DND-41 (cell line): ENCODE measurements around the gene PROCR.
"Not testable (repeated sequence)": the region's sequence is repeated elsewhere in the genome, so short reads cannot be mapped to it uniquely, and the experiment has no call there.

ENCODE experiments used
- ATAC-seq: fragments of 200-7000 bp; cut with Tn5 transposase; 3 replicates; pipeline ENCODE4 v1.9.1; 2021; ENCODE audit warnings: low read depth; ENCODE audit not compliant: insufficient read depth
- DNase-seq: peaks from one replicate; pipeline ENCODE4 v3.0.0-alpha.2; 2020
- H2AFZ ChIP-seq: 2 replicates; pipeline ENCODE4 v1.6.0; 2012; ENCODE audit warnings: low read depth, low read length
- H3K27ac ChIP-seq: 2 replicates; pipeline ENCODE4 v1.5.1; 2012; ENCODE audit warnings: low read length, inconsistent platforms
- H3K27me3 ChIP-seq: fragments of 200-600 bp; sonication (generic); 2 replicates; pipeline ENCODE4 v1.6.0; 2012; ENCODE audit warnings: low read length, mild to moderate bottlenecking, inconsistent platforms; ENCODE audit not compliant: insufficient read depth, poor library complexity
- H3K36me3 ChIP-seq: 2 replicates; pipeline ENCODE4 v1.5.1; 2012; ENCODE audit warnings: low read length, inconsistent platforms; ENCODE audit not compliant: insufficient read depth
- H3K4me1 ChIP-seq: 2 replicates; pipeline ENCODE4 v1.5.1; 2012; ENCODE audit warnings: mild to moderate bottlenecking, low read length; ENCODE audit not compliant: insufficient read depth
- H3K4me2 ChIP-seq: 2 replicates; pipeline ENCODE4 v1.6.0; 2012; ENCODE audit warnings: mild to moderate bottlenecking, moderate library complexity, low read length, inconsistent platforms; ENCODE audit not compliant: insufficient read depth
- H3K4me3 ChIP-seq, 2 experiments: fragments of 200-600 bp in 1 of 2; shearing (Covaris generic) in 1 of 2; 2 replicates each; pipeline ENCODE4 v1.5.1; 2012 to 2016; ENCODE audit warnings: inconsistent platforms in 2 of 2, low read length in 2 of 2, mild to moderate bottlenecking in 2 of 2, low read depth in 1 of 2, moderate library complexity in 1 of 2
- H3K79me2 ChIP-seq: 2 replicates; pipeline ENCODE4 v1.6.0; 2012; ENCODE audit warnings: low read length, inconsistent platforms; ENCODE audit not compliant: insufficient read depth
- H3K9ac ChIP-seq: 2 replicates; pipeline ENCODE4 v1.6.0; 2012; ENCODE audit warnings: low read depth, mild to moderate bottlenecking, inconsistent platforms, low read length, moderate library complexity
- H3K9me3 ChIP-seq: 2 replicates; pipeline ENCODE4 v1.5.1; 2012; ENCODE audit warnings: low read length, moderate library complexity, mild to moderate bottlenecking, inconsistent platforms; ENCODE audit not compliant: insufficient read depth, severe bottlenecking
- H4K20me1 ChIP-seq: 2 replicates; pipeline ENCODE4 v1.6.0; 2012; ENCODE audit warnings: low read length; ENCODE audit not compliant: insufficient read depth
- CTCF ChIP-seq: IDR thresholded peaks from 2 replicates; pipeline ENCODE4 v1.5.1; 2012; ENCODE audit warnings: borderline replicate concordance, low read length, moderate library complexity, mild to moderate bottlenecking; ENCODE audit not compliant: poor library complexity, severe bottlenecking; ENCODE audit errors: extremely low read depth
- EZH2 ChIP-seq: IDR thresholded peaks from 3 replicates; pipeline ENCODE4 v1.6.1; 2012; ENCODE audit warnings: borderline replicate concordance, low read depth, mild to moderate bottlenecking, moderate library complexity, low read length, inconsistent platforms; ENCODE audit not compliant: severe bottlenecking

Gene PROCR

GRCh38 chr20:35180266-35180665 lies 8.4 kb downstream of the PROCR start:
- no peak overlapping the region for H2AFZ ChIP-seq
- H3K27ac ChIP-seq = no peak overlapping the region
- no peak for ATAC-seq
- no peak overlapping the region for H3K4me2 ChIP-seq
- no peak for DNase-seq
- TF ChIP-seq CTCF (no peak), EZH2 (no peak)
- H4K20me1 ChIP-seq = no peaks in the 10 kb centered on the region
- H3K27me3 ChIP-seq = no peaks in the 10 kb centered on the region
- H3K36me3 ChIP-seq = no peaks in the 10 kb centered on the region
- no peak overlapping the region for H3K4me3 ChIP-seq
- H3K79me2 ChIP-seq = no peaks in the 10 kb centered on the region
- no peaks in the 10 kb centered on the region for H3K9me3 ChIP-seq
- no peak overlapping the region for H3K9ac ChIP-seq
- no peaks in the 10 kb centered on the region for H3K4me1 ChIP-seq

GRCh38 chr20:35181731-35182130 lies 9.9 kb downstream of the PROCR start:
- TF ChIP-seq CTCF = no peak
- TF ChIP-seq EZH2 = no peak
- Histone ChIP-seq H2AFZ (no peak overlapping the region), H3K4me1 (no peaks in the 10 kb centered on the region), H3K36me3 (no peaks in the 10 kb centered on the region), H3K9ac (no peak overlapping the region), H4K20me1 (no peaks in the 10 kb centered on the region), H3K4me2 (no peak overlapping the region), H3K79me2 (no peaks in the 10 kb centered on the region), H3K4me3 (no peak overlapping the region), H3K27me3 (no peaks in the 10 kb centered on the region), H3K27ac (no peak overlapping the region), H3K9me3 (no peaks in the 10 kb centered on the region)
- DNase-seq (no peak), ATAC-seq (no peak)

- not testable (repeated sequence) for H3K79me2 ChIP-seq, H4K20me1 ChIP-seq, H3K27ac ChIP-seq, H3K4me3 ChIP-seq, DNase-seq, H3K9me3 ChIP-seq, H3K27me3 ChIP-seq, H3K36me3 ChIP-seq, H2AFZ ChIP-seq, H3K9ac ChIP-seq, H3K4me2 ChIP-seq, H3K4me1 ChIP-seq, ATAC-seq
Measured at GRCh38 chr20:35186691-35187289, 14.9 kb downstream of the PROCR start.

GRCh38 chr20:35187584-35188190 lies 15.8 kb downstream of the PROCR start:
- Histone ChIP-seq H3K9me3 (no peaks in the 10 kb centered on the region), H3K4me1 (no peaks in the 10 kb centered on the region)

GRCh38 chr20:35189223-35189622 lies 17.4 kb downstream of the PROCR start:
- H3K9ac ChIP-seq, H4K20me1 ChIP-seq, H3K9me3 ChIP-seq, H3K36me3 ChIP-seq, H3K27ac ChIP-seq, H2AFZ ChIP-seq, H3K4me2 ChIP-seq, ATAC-seq, H3K79me2 ChIP-seq, H3K27me3 ChIP-seq, H3K4me1 ChIP-seq, H3K4me3 ChIP-seq, DNase-seq: not testable (repeated sequence)

More at GRCh38 chr20:35187584-35188190, 15.8 kb downstream of the PROCR start:
- no peaks in the 10 kb centered on the region for H3K27me3 ChIP-seq
- TF ChIP-seq CTCF (no peak), EZH2 (no peak)
- H3K79me2 ChIP-seq = no peaks in the 10 kb centered on the region
- H3K4me3 ChIP-seq = no peak overlapping the region
- no peaks in the 10 kb centered on the region for H3K36me3 ChIP-seq
- no peak overlapping the region for H3K27ac ChIP-seq
- no peak overlapping the region for H2AFZ ChIP-seq
- H3K9ac ChIP-seq = no peak overlapping the region
- no peaks in the 10 kb centered on the region for H4K20me1 ChIP-seq
- ATAC-seq (no peak), DNase-seq (no peak)
- no peak overlapping the region for H3K4me2 ChIP-seq
